Measurements from ENCODE around the gene JARID2. TPM values are rescaled to one million over a fixed set of nuclear protein-coding genes. Genes with fewer than 3 reads are reported as not detected.

JARID2 gene
- total RNA-seq, 1 experiment from 2014 or later: 180 TPM

- H3K27me3 Mint-ChIP-seq (ENCODE audit: low read depth): no peaks in the 10 kb centered on the region; the same call in 1 of the 2 replicates
- H3K36me3 Mint-ChIP-seq: peaks cover 6% of the 10 kb centered on the region; the same call in 1 of the 2 replicates
- H3K27ac Mint-ChIP-seq: peak overlapping the region; percentile 15; the same call in 1 of the 2 replicates
- no peak for TF ChIP-seq ATF3 (CRISPR knock-in tag; conservative IDR thresholded peaks at IDR 0.05)
- TF ChIP-seq ZBTB21 (CRISPR knock-in tag; IDR thresholded peaks at IDR 0.05; ENCODE audit: borderline replicate concordance): no peak
- no peak for TF ChIP-seq JUN (CRISPR knock-in tag; IDR thresholded peaks at IDR 0.05)
- no peak for TF ChIP-seq PREB (CRISPR knock-in tag; IDR thresholded peaks at IDR 0.05; ENCODE audit: borderline replicate concordance)
- TF ChIP-seq GABPB1 (CRISPR knock-in tag; IDR thresholded peaks at IDR 0.05): no peak
- no peak for TF ChIP-seq SMAD4 (CRISPR knock-in tag; IDR thresholded peaks at IDR 0.05)
- no peak for TF ChIP-seq ATF6 (CRISPR knock-in tag; IDR thresholded peaks at IDR 0.05)
- no peak for TF ChIP-seq RORB (CRISPR knock-in tag; IDR thresholded peaks at IDR 0.05)
- H3K9me3 Mint-ChIP-seq: peaks cover 14% of the 10 kb centered on the region
- no peak overlapping the region for H3K4me3 Mint-ChIP-seq
- DNase-seq (ENCODE audit: low spot score): no peak
- CTCF ChIA-PET: interaction anchor here (0.7 kb wide), 1 partner anchor 11 kb away, joined by 4 read pairs; no protein-coding TSS in a partner anchor
- 0 out of 2 replicates have a peak, but pooled peaks have one; percentile 36 for ATAC-seq
- H3K4me1 Mint-ChIP-seq: peaks cover 43% of the 10 kb centered on the region
- POLR2A ChIA-PET: no interaction called here
Measured at GRCh38 chr6:15546591-15546990, 300.7 kb downstream of the JARID2 start.

GRCh38 chr6:15547400-15547799 lies 301.5 kb downstream of the JARID2 start:
- TF ChIP-seq NFE2L1 (CRISPR knock-in tag; IDR thresholded peaks at IDR 0.05) (no peak), HMGA2 (CRISPR knock-in tag; IDR thresholded peaks at IDR 0.05) (no peak), ELF4 (CRISPR knock-in tag; IDR thresholded peaks at IDR 0.05; ENCODE audit: low read depth) (no peak)
- H3K4me3 Mint-ChIP-seq: no peak overlapping the region
- peaks cover 14% of the 10 kb centered on the region for H3K9me3 Mint-ChIP-seq
- ChIA-PET CTCF (no interaction called here), POLR2A (no interaction called here)
- H3K36me3 Mint-ChIP-seq: peaks cover 6% of the 10 kb centered on the region; the same call in 1 of the 2 replicates
- DNase-seq (ENCODE audit: low spot score) (no peak), ATAC-seq (no peak)
- no peaks in the 10 kb centered on the region; the same call in 1 of the 2 replicates for H3K27me3 Mint-ChIP-seq (ENCODE audit: low read depth)
- H3K4me1 Mint-ChIP-seq: peaks cover 50% of the 10 kb centered on the region
- H3K27ac Mint-ChIP-seq: no peak overlapping the region

GRCh38 chr6:15549371-15549770 lies 303.5 kb downstream of the JARID2 start:
- POLR2A ChIA-PET: no interaction called here
- CTCF ChIA-PET: no interaction called here
- H3K27me3 Mint-ChIP-seq (ENCODE audit: low read depth): no peaks in the 10 kb centered on the region
- H3K4me3 Mint-ChIP-seq: no peak overlapping the region
- DNase-seq (ENCODE audit: low spot score): no peak
- no peak for TF ChIP-seq MAX (CRISPR knock-in tag; IDR thresholded peaks at IDR 0.05)
- peaks cover 68% of the 10 kb centered on the region for H3K4me1 Mint-ChIP-seq
- H3K9me3 Mint-ChIP-seq: peaks cover 2% of the 10 kb centered on the region; the same call in 1 of the 2 replicates
- no peak for ATAC-seq
- peak overlapping the region; percentile 47; the same call in 1 of the 2 replicates for H3K27ac Mint-ChIP-seq
- no peaks in the 10 kb centered on the region for H3K36me3 Mint-ChIP-seq

- peak overlapping the region; percentile 82 for H3K27ac Mint-ChIP-seq
- H3K4me1 Mint-ChIP-seq: peaks cover 76% of the 10 kb centered on the region
- no peak for ATAC-seq
- no peak for TF ChIP-seq GABPB1 (CRISPR knock-in tag; IDR thresholded peaks at IDR 0.05)
- no peak for TF ChIP-seq ZNF121 (CRISPR knock-in tag; IDR thresholded peaks at IDR 0.05)
- no peak for TF ChIP-seq ZNF396 (CRISPR knock-in tag; IDR thresholded peaks at IDR 0.05; ENCODE audit: borderline replicate concordance)
- no peak for TF ChIP-seq E2F4 (CRISPR knock-in tag; IDR thresholded peaks at IDR 0.05; ENCODE audit: borderline replicate concordance, low read depth)
- no peak for TF ChIP-seq SOX15 (CRISPR knock-in tag; IDR thresholded peaks at IDR 0.05)
- TF ChIP-seq ATF2 (CRISPR knock-in tag; IDR thresholded peaks at IDR 0.05; ENCODE audit: borderline replicate concordance, low read depth): no peak
- TF ChIP-seq NFE2L1 (CRISPR knock-in tag; IDR thresholded peaks at IDR 0.05): no peak
- no peak for TF ChIP-seq ATF1 (CRISPR knock-in tag; IDR thresholded peaks at IDR 0.05)
- no peak for TF ChIP-seq FOXP1 (CRISPR knock-in tag; IDR thresholded peaks at IDR 0.05; ENCODE audit: borderline replicate concordance)
- no peak for TF ChIP-seq SMAD4 (CRISPR knock-in tag; IDR thresholded peaks at IDR 0.05)
- no peak for TF ChIP-seq ZNF138 (CRISPR knock-in tag; conservative IDR thresholded peaks at IDR 0.05)
- no peak for TF ChIP-seq ZNF232 (CRISPR knock-in tag; IDR thresholded peaks at IDR 0.05)
- TF ChIP-seq NFYB (CRISPR knock-in tag; conservative IDR thresholded peaks at IDR 0.05; ENCODE audit: low read depth): no peak
Measured at GRCh38 chr6:15550546-15551123, 304.8 kb downstream of the JARID2 start.

More at GRCh38 chr6:15550546-15551123, 304.8 kb downstream of the JARID2 start:
- Mint-ChIP-seq H3K36me3 (no peaks in the 10 kb centered on the region), H3K27me3 (ENCODE audit: low read depth) (no peaks in the 10 kb centered on the region), H3K4me3 (no peak overlapping the region), H3K9me3 (no peaks in the 10 kb centered on the region)
- DNase-seq (ENCODE audit: low spot score): no peak
- CTCF ChIA-PET: interaction anchor here (1.9 kb wide), 1 partner anchor 74 kb away, joined by 4 read pairs; no protein-coding TSS in a partner anchor
- POLR2A ChIA-PET: no interaction called here

Data from WTC11 (cell line).